Measurements from ENCODE around the gene SLC12A4. TPM values are rescaled to one million over a fixed set of nuclear protein-coding genes. Genes with fewer than 3 reads are reported as not detected.

SLC12A4 gene
- total and polyA plus RNA-seq, 9 donors, result 27.7 to 85.6 (median 48.7) TPM

DNA sequence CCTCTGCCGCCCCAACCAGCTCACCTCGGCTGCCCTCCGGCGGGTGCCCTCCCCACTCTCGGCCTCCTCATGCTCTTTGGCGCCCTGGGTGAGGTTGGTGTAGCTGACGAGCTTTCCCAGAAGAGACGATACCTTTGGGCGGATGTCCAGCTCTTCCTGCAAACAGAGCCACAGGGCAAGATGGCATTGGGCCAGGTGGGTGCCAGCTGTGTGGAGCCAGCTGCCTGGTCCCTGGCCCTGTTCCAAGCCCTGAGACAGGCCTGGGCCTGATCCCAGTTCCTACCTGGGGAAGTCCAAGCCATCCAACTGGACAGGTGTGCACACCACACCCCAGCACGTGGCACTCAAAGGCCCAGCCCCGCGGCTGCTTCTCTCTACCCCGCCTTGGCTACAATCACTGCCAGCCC lies 6.9 kb downstream of the SLC12A4 start:
- intact Hi-C loops (cut with DNase I), result no loop called here
- Histone ChIP-seq H3K4me3 (no peak overlapping the region), H3K9me3 (no peaks in the 10 kb centered on the region), H3K27ac (no peak overlapping the region), H3K27me3 (no peaks in the 10 kb centered on the region), H3K36me3 (no peaks in the 10 kb centered on the region), H3K4me1 (ENCODE audit: insufficient read depth) (peaks cover 13% of the 10 kb centered on the region)
- TF ChIP-seq POLR2A (IDR thresholded peaks at IDR 0.05), result no peak
- no peak for TF ChIP-seq EP300 (IDR thresholded peaks at IDR 0.05)
- TF ChIP-seq, protein P1, sequence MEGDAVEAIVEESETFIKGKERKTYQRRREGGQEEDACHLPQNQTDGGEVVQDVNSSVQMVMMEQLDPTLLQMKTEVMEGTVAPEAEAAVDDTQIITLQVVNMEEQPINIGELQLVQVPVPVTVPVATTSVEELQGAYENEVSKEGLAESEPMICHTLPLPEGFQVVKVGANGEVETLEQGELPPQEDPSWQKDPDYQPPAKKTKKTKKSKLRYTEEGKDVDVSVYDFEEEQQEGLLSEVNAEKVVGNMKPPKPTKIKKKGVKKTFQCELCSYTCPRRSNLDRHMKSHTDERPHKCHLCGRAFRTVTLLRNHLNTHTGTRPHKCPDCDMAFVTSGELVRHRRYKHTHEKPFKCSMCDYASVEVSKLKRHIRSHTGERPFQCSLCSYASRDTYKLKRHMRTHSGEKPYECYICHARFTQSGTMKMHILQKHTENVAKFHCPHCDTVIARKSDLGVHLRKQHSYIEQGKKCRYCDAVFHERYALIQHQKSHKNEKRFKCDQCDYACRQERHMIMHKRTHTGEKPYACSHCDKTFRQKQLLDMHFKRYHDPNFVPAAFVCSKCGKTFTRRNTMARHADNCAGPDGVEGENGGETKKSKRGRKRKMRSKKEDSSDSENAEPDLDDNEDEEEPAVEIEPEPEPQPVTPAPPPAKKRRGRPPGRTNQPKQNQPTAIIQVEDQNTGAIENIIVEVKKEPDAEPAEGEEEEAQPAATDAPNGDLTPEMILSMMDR (IDR thresholded peaks at IDR 0.05), result no peak
- DNase-seq, result peak in 1 of 5 donors; percentile 57
- 89 to 91% (median 89%) methylated on average over 13 of the region's 13 CpGs for WGBS, 3 donors

DNA sequence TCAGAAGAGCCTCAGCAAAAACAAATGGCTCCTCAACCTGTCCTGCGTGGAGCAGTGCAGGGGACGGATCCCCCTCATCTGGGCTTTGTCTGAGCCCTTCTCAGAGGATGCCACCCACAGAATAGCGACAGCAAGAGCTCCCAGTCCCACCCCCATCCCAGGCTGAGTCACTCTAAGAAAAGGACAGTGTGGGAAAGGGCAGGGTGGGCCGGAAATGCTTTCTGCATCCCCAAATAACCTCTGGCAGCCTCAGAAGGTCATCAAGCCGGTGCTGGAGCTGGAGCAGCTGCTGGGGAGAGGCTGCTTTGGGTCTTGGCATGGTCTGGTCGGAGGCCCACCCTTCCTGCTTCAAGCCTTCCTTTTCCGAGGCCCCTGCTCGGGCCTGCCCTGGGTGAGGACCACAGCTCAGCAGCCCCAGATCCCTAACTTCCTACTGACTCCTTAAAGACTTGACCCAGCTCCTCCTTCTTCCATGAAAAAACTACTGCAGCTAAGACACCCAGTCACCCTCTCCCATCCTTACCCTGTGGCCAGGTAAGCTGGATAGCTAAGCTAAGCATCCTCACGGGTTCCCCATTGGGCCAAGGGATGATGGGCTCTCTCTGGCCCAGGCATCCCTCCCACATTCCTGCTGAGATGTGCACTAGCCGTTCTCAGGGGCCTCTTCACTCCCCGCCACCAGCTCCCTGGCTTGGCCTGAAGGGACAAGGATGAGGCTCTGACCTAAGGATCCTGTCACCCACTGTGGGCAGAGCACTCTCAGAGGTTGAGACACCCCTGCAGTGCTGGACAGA lies 8.7 kb downstream of the SLC12A4 start:
- peaks cover 9% of the 10 kb centered on the region for H3K4me1 ChIP-seq (ENCODE audit: insufficient read depth)
- H3K4me3 ChIP-seq, result no peak overlapping the region
- peak in 4 of 5 donors; percentile 43 to 71 (median 63) for DNase-seq
- WGBS, 3 donors, result 17 to 34% (median 27%) methylated on average over 11 of the region's 11 CpGs
- H3K36me3 ChIP-seq, result no peaks in the 10 kb centered on the region
- H3K27me3 ChIP-seq, result no peaks in the 10 kb centered on the region
- TF ChIP-seq, protein P1 (IDR thresholded peaks at IDR 0.05), result no peak
- TF ChIP-seq EP300 (IDR thresholded peaks at IDR 0.05) (no peak), POLR2A (IDR thresholded peaks at IDR 0.05) (no peak)
- H3K27ac ChIP-seq, result no peak overlapping the region
- H3K9me3 ChIP-seq, result no peaks in the 10 kb centered on the region
- intact Hi-C loops (cut with DNase I), result no loop called here

DNA sequence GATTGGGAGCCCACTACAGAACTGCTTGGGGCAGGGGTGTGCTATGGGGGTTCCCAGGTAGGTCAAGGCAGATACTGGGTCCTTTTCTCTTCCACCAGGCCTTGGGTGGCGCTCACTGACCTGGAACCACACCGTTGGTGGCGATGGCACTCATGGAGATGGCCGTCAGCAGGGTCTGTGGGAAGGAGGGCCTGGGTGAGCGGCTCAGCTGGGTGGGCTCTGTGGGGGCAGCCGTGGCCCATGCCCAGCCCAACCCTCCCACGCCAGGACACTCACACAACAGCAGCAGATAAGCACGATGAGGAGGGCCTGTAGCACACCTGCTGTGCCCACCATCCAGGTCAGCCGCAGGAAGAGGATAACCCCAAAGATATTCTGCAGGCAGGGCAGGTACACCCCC lies 10.8 kb downstream of the SLC12A4 start:
- Histone ChIP-seq H3K4me3 (no peak overlapping the region), H3K9me3 (no peaks in the 10 kb centered on the region), H3K36me3 (no peaks in the 10 kb centered on the region), H3K27ac (no peak overlapping the region), H3K27me3 (no peaks in the 10 kb centered on the region), H3K4me1 (ENCODE audit: insufficient read depth) (peaks cover 7% of the 10 kb centered on the region)
- no peak for TF ChIP-seq POLR2A (IDR thresholded peaks at IDR 0.05)
- no peak for TF ChIP-seq EP300 (IDR thresholded peaks at IDR 0.05)
- TF ChIP-seq, protein P1 (IDR thresholded peaks at IDR 0.05), result no peak
- 89 to 93% (median 91%) methylated on average over 9 of the region's 9 CpGs for WGBS, 3 donors
- intact Hi-C loops (cut with DNase I), result no loop called here
- peak in 1 of 5 donors; percentile 12 for DNase-seq

DNA sequence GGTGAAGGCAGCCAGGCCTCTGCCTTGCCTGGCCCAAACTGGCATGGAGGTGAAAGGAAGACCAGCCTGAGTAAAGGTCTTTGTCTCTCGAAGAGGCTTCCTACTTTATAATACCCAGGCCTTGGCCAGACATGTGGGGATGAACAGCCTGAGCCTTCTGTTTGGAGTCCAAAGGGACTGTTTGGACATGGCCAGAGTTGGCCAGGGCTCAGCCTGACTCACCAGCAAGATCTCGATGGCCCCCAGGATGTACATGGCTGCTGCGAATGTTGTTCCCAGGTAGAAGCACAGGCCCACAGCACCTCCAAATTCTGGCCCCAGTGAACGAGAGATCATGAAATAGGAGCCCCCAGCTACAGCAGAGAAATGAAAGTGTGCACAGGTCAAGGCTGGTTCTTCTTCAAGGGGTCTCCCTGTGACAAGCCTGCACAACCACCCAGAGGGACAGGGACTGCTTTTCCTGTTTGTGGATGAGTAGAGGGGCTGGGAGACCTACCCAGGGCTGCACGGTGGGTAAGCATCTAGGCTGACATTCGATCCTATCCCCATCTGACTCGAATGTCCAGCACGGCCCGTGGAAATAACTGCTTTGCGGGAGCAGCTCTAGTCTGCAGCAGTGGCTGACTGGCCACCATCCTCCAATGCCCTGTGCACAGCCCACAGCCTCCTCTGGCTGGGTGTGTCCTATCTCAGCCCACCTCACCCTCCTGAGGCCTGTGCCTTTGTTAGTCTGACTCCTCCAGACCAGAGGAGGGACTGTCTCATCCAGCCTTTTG lies 13.8 kb downstream of the SLC12A4 start:
- Histone ChIP-seq H3K27ac (no peak overlapping the region), H3K4me1 (ENCODE audit: insufficient read depth) (peaks cover 3% of the 10 kb centered on the region), H3K27me3 (no peaks in the 10 kb centered on the region), H3K4me3 (no peak overlapping the region), H3K9me3 (no peaks in the 10 kb centered on the region), H3K36me3 (no peaks in the 10 kb centered on the region)
- DNase-seq, result peak in 1 of 5 donors; percentile 9
- intact Hi-C loops (cut with DNase I), result no loop called here
- WGBS, 3 donors, result 80 to 89% (median 84%) methylated on average over 9 to 10 of the region's 10 CpGs
- TF ChIP-seq, protein P1 (IDR thresholded peaks at IDR 0.05), result no peak
- TF ChIP-seq EP300 (IDR thresholded peaks at IDR 0.05), result no peak
- no peak for TF ChIP-seq POLR2A (IDR thresholded peaks at IDR 0.05)
